Activated CD4-positive, alpha-beta memory T cell treated with anti-CD3 and anti-CD28 coated beads, Interleukin-2, amount 10 ng/mL, durations not matched to agents 7 days and 5 days (primary cell): ENCODE results near the gene HDAC7. TPM values are rescaled to one million over a fixed set of nuclear protein-coding genes. Genes with fewer than 3 reads are reported as not detected.
A peak's percentile ranks its signal among the peaks of the same experiment; 100 is the strongest.

ENCODE experiments used
- CTCF ChIA-PET: fragments of 350-600 bp; sonication (Branson Sonifier 250); formaldehyde crosslinking; loops from one replicate; lab custom pipeline; 2021; ENCODE audit warnings: antibody characterized with exemption, inconsistent platforms; lab: Charles Lee
- POLR2A ChIA-PET: fragments of 350-600 bp; sonication (Branson Sonifier 250); formaldehyde crosslinking; loops from one replicate; lab custom pipeline; 2021; ENCODE audit warnings: antibody characterized with exemption; lab: Charles Lee
- DNase-seq: peaks from one replicate; pipeline ENCODE4 v3.0.0-alpha.2; 2020
- H3K27ac Mint-ChIP-seq: one replicate; pipeline ENCODE4 v1.8.0; 2021; ENCODE audit warnings: mild to moderate bottlenecking, mixed read lengths
- H3K27me3 Mint-ChIP-seq: one replicate; pipeline ENCODE4 v1.8.0; 2021; ENCODE audit warnings: mixed read lengths
- H3K36me3 Mint-ChIP-seq: one replicate; pipeline ENCODE4 v1.8.0; 2021; ENCODE audit warnings: low read depth, mixed read lengths
- H3K4me1 Mint-ChIP-seq: one replicate; pipeline ENCODE4 v1.8.0; 2021; ENCODE audit warnings: mixed read lengths
- H3K4me3 Mint-ChIP-seq: one replicate; pipeline ENCODE4 v1.8.0; 2021; ENCODE audit warnings: mild to moderate bottlenecking, mixed read lengths
- H3K9me3 Mint-ChIP-seq: one replicate; pipeline ENCODE4 v1.8.0; 2021; ENCODE audit warnings: mixed read lengths
- total RNA-seq, 2 experiments: library from RNA; stranded (reverse); gene quantifications; one replicate each; pipeline ENCODE4 v1.2.3, GENCODE V29; 2021

HDAC7 gene
- 100 to 1,000 TPM; 315 to 328 TPM for total RNA-seq

DNA sequence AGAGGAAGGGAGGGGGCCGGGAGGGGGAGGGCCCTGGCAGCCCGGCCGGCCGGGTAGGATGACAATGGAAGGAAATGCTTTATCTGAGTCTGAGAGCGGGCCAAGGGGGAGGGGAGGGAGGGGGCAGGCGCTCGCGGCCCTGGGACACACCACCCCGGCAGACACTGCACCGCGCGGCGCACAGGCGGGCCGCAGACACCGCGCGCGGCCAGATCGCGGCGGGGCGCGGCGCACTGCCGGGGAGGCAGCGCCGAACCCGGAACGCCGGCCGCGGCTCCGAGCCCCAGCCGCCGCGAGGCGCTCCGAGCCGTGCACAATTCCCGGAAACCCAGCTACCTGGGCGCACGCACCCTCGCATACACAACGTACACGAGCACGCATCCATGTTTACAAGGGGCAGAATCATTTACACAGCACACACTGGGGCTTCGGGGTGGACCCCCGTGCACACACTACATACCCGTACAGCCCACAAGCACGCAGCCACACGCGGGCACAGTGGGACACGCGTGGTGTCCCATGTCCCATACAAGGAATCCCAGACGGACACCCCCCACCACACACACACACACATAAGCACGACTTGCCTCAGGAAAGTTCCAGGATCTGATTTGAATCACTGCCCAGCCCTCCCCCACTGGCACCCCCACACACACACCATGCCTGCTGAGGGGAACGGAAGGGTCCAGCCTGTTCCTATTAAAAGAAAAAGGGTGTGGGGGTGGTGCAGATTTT, at the start of gene HDAC7:
HDAC7 (minus strand) TSS at position 8 of the 735 bp plus-strand sequence. CDS start 118 bp downstream, outside the sequence.
- CTCF ChIA-PET: interaction anchor here (0.7 to 7.1 kb wide), 6 partner anchors 12 to 54 kb away, joined by 3 to 119 read pairs (median 18); no protein-coding TSS in a partner anchor
- Mint-ChIP-seq H3K4me1 (peaks cover 66% of the 10 kb centered on the region), H3K4me3 (peak within 1 kb of the TSS; percentile 89), H3K27me3 (no peaks in the 10 kb centered on the region), H3K27ac (peak within 1 kb of the TSS; percentile 93), H3K9me3 (no peaks in the 10 kb centered on the region), H3K36me3 (peaks cover 36% of the 10 kb centered on the region)
- DNase-seq: peak; percentile 81
- POLR2A ChIA-PET: interaction anchor here (1.0 to 37.8 kb wide), 7 partner anchors 13 to 337 kb away, joined by 3 to 1018 read pairs (median 3); partner anchors contain the start of genes ASB8, RPAP3 and SLC48A1

- Mint-ChIP-seq H3K4me1 (peaks cover 87% of the 10 kb centered on the region), H3K4me3 (no peak overlapping the region), H3K27me3 (no peaks in the 10 kb centered on the region), H3K36me3 (peaks cover 86% of the 10 kb centered on the region), H3K9me3 (no peaks in the 10 kb centered on the region), H3K27ac (peak overlapping the region; percentile 92)
- CTCF ChIA-PET: interaction anchor here (1.0 to 3.9 kb wide), 10 partner anchors 12 to 126 kb away, joined by 3 to 19 read pairs (median 5); partner anchors contain the start of genes TMEM106C and VDR
- POLR2A ChIA-PET: interaction anchor here (1.1 to 7.2 kb wide), 10 partner anchors 12 to 289 kb away, joined by 3 to 70 read pairs (median 8); partner anchors contain the start of genes ASB8 and VDR
- DNase-seq: no peak
Observed at GRCh38 chr12:47868552-47869031, 48.9 kb upstream of the HDAC7 start.

DNA sequence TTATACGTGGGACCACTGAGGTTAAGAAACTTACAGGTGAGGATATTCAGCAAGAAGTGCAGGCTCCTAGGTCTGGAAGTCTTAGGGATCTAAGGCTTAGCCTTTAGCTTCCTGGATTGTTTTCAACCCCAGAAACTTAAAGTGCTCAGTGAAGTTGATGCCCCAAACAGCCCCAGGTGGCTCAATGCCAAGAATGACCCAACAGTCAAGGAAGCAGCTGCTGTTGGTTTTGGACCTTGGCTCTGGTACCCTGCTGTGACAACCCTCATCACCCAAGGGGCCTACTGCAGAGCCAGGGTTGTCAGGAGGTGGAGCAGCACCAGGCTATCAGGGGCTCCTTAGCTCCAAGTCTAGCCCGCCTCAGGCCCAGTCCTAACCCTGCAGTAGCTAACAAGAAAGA, 48.3 kb upstream of the HDAC7 start:
- peak overlapping the region; percentile 17 for H3K4me3 Mint-ChIP-seq

DNA sequence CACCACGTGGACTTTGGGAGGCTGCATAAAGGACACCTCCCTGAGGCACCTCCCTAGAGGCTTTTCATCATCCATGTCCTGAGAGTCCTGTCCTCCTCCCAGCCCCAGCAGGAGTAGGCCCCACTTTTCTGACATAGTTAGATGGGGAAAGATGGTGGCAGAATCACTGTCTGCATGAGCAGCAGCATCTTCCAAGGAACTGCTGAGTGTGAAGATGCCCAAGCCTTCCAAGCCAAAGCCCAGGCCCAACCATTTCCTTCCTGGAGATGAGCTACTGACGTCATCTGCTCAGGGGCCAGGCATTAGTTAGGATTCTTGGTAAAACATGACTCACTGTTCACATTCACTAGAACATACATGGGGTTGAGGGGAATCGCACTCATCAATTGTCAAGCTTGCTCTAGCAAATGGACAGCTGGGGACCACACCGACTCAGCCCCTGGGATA, 47.8 kb upstream of the HDAC7 start:
- H3K9me3 Mint-ChIP-seq: no peaks in the 10 kb centered on the region
- no peaks in the 10 kb centered on the region for H3K27me3 Mint-ChIP-seq
- peak; percentile 74 for DNase-seq
- ChIA-PET CTCF (interaction anchor here (0.6 to 3.9 kb wide), 11 partner anchors 13 to 1095 kb away, joined by 3 to 19 read pairs (median 5); partner anchors contain the start of genes TMEM106C and VDR), POLR2A (interaction anchor here (1.0 to 7.2 kb wide), 11 partner anchors 13 to 290 kb away, joined by 3 to 70 read pairs (median 7); partner anchors contain the start of genes ASB8 and VDR)
- H3K4me1 Mint-ChIP-seq: peaks cover 91% of the 10 kb centered on the region
- peaks cover 82% of the 10 kb centered on the region for H3K36me3 Mint-ChIP-seq
- peak overlapping the region; percentile 92 for H3K27ac Mint-ChIP-seq
- peak overlapping the region; percentile 17 for H3K4me3 Mint-ChIP-seq

More for the DNA sequence above, 48.3 kb upstream of the HDAC7 start:
- Mint-ChIP-seq H3K27ac (peak overlapping the region; percentile 92), H3K4me1 (peaks cover 90% of the 10 kb centered on the region), H3K36me3 (peaks cover 82% of the 10 kb centered on the region), H3K27me3 (no peaks in the 10 kb centered on the region), H3K9me3 (no peaks in the 10 kb centered on the region)
- CTCF ChIA-PET: interaction anchor here (0.6 to 3.9 kb wide), 10 partner anchors 12 to 1095 kb away, joined by 4 to 19 read pairs (median 5); partner anchors contain the start of genes TMEM106C and VDR
- POLR2A ChIA-PET: interaction anchor here (1.0 to 7.2 kb wide), 11 partner anchors 12 to 290 kb away, joined by 3 to 70 read pairs (median 7); partner anchors contain the start of genes ASB8 and VDR
- DNase-seq: no peak

DNA sequence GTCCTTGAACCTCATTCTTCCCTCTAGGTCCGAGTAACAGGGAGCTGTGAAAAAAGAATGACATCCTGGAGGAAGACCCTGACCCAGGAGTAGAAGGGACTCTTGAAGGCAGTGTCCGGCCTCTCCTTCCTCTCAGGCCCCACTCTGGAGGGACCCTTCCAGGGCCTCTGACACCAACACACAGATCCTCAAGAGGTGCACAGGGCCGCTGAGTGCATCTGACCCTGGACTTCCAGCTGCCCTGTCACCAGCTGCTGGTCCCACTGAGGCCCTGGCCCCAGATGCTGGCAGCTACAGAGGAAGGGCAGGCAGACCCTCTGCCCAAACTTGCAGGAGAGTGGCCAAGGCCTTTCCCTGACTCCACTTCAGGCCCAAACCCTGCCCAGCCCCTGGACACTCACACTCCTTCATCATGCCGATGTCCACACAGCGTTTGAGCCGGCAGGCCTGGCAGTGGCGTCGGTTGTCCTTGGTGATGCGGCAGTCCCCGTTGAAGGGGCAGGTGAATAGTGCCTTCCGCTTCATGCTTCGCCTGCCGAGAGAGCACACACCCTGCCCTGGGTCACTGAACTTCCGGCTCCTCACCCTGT, 45.0 kb upstream of the HDAC7 start:
- H3K27ac Mint-ChIP-seq: peak overlapping the region; percentile 41
- DNase-seq: no peak
- POLR2A ChIA-PET: no interaction called here
- H3K27me3 Mint-ChIP-seq: no peaks in the 10 kb centered on the region
- peaks cover 78% of the 10 kb centered on the region for H3K36me3 Mint-ChIP-seq
- CTCF ChIA-PET: interaction anchor here (1.4 kb wide), 1 partner anchor 26 kb away, joined by 4 read pairs; no protein-coding TSS in a partner anchor
- H3K4me3 Mint-ChIP-seq: no peak overlapping the region
- H3K4me1 Mint-ChIP-seq: peaks cover 91% of the 10 kb centered on the region
- no peaks in the 10 kb centered on the region for H3K9me3 Mint-ChIP-seq

DNA sequence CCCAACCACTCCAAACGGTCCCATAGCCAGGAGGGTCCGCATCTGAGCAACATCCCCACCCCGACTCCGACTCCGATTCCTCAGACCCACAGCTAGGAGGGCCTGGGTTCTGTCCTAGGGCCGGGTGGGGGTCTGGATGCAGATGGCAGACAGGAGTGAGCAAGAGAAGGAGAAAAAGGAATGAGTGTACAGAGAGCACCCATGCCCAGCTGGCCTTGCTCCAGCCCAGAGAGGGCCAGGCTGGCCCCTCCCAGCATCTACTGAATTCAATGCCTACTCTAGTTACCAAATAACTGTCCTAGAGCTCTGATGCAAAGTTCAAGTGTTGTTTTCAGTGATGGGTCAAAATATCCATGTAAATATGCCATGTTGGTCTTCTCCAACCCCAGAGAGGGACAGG, 44.3 kb upstream of the HDAC7 start:
- no peaks in the 10 kb centered on the region for H3K27me3 Mint-ChIP-seq
- CTCF ChIA-PET: no interaction called here
- H3K4me1 Mint-ChIP-seq: peaks cover 91% of the 10 kb centered on the region
- POLR2A ChIA-PET: interaction anchor here (1.4 to 1.7 kb wide), 2 partner anchors 10 to 41 kb away, joined by 4 to 5 read pairs; partner anchors contain the start of gene VDR
- peak overlapping the region; percentile 41 for H3K27ac Mint-ChIP-seq
- no peak for DNase-seq
- H3K9me3 Mint-ChIP-seq: no peaks in the 10 kb centered on the region
- peaks cover 77% of the 10 kb centered on the region for H3K36me3 Mint-ChIP-seq
- H3K4me3 Mint-ChIP-seq: no peak overlapping the region

DNA sequence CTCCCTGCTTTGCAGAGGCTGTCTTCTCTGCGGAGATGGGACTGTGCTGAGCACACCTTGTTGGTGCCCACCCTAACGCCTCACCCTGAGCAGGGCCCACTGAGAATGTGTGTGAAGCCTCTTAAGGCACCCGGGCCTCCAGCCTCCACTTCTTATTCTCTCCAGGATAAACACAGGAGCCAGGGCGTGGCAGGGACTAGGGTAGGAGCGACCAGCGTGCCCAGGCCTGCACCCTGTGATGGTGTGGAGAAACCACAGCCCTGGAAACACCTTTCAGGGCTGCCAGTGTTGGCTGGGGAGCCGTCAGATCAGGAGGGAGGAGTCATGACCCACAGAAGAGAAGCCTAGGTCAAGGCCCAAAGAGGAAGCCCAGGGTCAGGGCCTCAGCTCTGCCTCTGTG, 43.8 kb upstream of the HDAC7 start:
- Mint-ChIP-seq H3K36me3 (peaks cover 76% of the 10 kb centered on the region), H3K27ac (peak overlapping the region; percentile 41), H3K4me3 (no peak overlapping the region), H3K4me1 (peaks cover 91% of the 10 kb centered on the region), H3K27me3 (no peaks in the 10 kb centered on the region), H3K9me3 (no peaks in the 10 kb centered on the region)
- ChIA-PET CTCF (interaction anchor here (0.9 kb wide), 1 partner anchor 26 kb away, joined by 3 read pairs; no protein-coding TSS in a partner anchor), POLR2A (interaction anchor here (1.4 to 1.7 kb wide), 3 partner anchors 11 to 42 kb away, joined by 3 to 5 read pairs (median 4); partner anchors contain the start of gene VDR)
- DNase-seq: no peak

DNA sequence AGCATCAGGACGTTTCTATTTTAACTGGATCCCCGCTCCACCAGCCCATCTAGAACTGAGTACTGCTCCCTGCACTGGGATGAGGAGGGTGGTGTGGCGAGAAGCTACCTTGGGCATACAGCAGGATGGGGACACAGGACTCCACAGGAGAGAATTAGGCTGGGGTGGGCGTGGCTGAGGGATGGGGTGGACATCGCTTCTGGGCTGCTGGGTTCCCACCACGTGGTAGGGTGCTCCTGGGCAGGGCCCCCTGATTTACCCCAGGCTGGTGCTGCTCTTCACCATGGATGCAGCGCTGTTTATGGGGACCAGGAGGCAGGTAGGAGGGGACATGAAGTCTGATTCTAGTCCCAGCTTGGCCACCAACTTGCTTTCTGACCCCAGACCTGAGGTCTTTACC, 43.2 kb upstream of the HDAC7 start:
- DNase-seq: no peak
- ChIA-PET CTCF (interaction anchor here (0.9 to 1.1 kb wide), 2 partner anchors 25 to 101 kb away, joined by 3 to 5 read pairs; partner anchors contain the start of gene TMEM106C), POLR2A (interaction anchor here (1.0 to 1.7 kb wide), 4 partner anchors 11 to 42 kb away, joined by 3 to 5 read pairs (median 4); partner anchors contain the start of gene VDR)
- no peak overlapping the region for H3K4me3 Mint-ChIP-seq
- H3K9me3 Mint-ChIP-seq: no peaks in the 10 kb centered on the region
- no peak overlapping the region for H3K27ac Mint-ChIP-seq
- H3K27me3 Mint-ChIP-seq: no peaks in the 10 kb centered on the region
- H3K4me1 Mint-ChIP-seq: peaks cover 86% of the 10 kb centered on the region
- peaks cover 75% of the 10 kb centered on the region for H3K36me3 Mint-ChIP-seq

- Mint-ChIP-seq H3K27ac (no peak overlapping the region), H3K9me3 (no peaks in the 10 kb centered on the region), H3K27me3 (no peaks in the 10 kb centered on the region), H3K4me1 (peaks cover 80% of the 10 kb centered on the region), H3K4me3 (no peak overlapping the region), H3K36me3 (peaks cover 75% of the 10 kb centered on the region)
- no peak for DNase-seq
- ChIA-PET POLR2A (interaction anchor here (0.5 to 1.6 kb wide), 6 partner anchors 14 to 80 kb away, joined by 3 to 4 read pairs (median 3); no protein-coding TSS in a partner anchor), CTCF (interaction anchor here (0.9 to 1.9 kb wide), 4 partner anchors 24 to 101 kb away, joined by 3 to 6 read pairs (median 6); partner anchors contain the start of genes TMEM106C and VDR)
Observed at GRCh38 chr12:47862167-47862750, 42.6 kb upstream of the HDAC7 start.

- H3K27ac Mint-ChIP-seq: peak overlapping the region; percentile 66
- POLR2A ChIA-PET: interaction anchor here (0.6 to 1.6 kb wide), 8 partner anchors 22 to 1147 kb away, joined by 3 to 7 read pairs (median 4); no protein-coding TSS in a partner anchor
- peaks cover 69% of the 10 kb centered on the region for H3K4me1 Mint-ChIP-seq
- H3K4me3 Mint-ChIP-seq: no peak overlapping the region
- H3K27me3 Mint-ChIP-seq: no peaks in the 10 kb centered on the region
- CTCF ChIA-PET: interaction anchor here (0.6 to 1.9 kb wide), 5 partner anchors 22 to 310 kb away, joined by 3 to 6 read pairs (median 4); partner anchors contain the start of genes TMEM106C and VDR
- no peaks in the 10 kb centered on the region for H3K9me3 Mint-ChIP-seq
- peaks cover 76% of the 10 kb centered on the region for H3K36me3 Mint-ChIP-seq
- DNase-seq: no peak
Observed at GRCh38 chr12:47860873-47861272, 41.2 kb upstream of the HDAC7 start.

- H3K27ac Mint-ChIP-seq: peak overlapping the region; percentile 66
- POLR2A ChIA-PET: interaction anchor here (0.6 to 1.6 kb wide), 7 partner anchors 23 to 1147 kb away, joined by 3 to 7 read pairs (median 5); no protein-coding TSS in a partner anchor
- peak; percentile 43 for DNase-seq
- peaks cover 69% of the 10 kb centered on the region for H3K4me1 Mint-ChIP-seq
- peaks cover 78% of the 10 kb centered on the region for H3K36me3 Mint-ChIP-seq
- H3K9me3 Mint-ChIP-seq: no peaks in the 10 kb centered on the region
- no peaks in the 10 kb centered on the region for H3K27me3 Mint-ChIP-seq
- no peak overlapping the region for H3K4me3 Mint-ChIP-seq
- CTCF ChIA-PET: interaction anchor here (0.6 to 1.9 kb wide), 4 partner anchors 45 to 310 kb away, joined by 3 to 6 read pairs (median 4); partner anchors contain the start of genes TMEM106C and VDR
Observed at GRCh38 chr12:47860279-47860841, 40.7 kb upstream of the HDAC7 start.
